GM10266 (cell line): ENCODE data around the gene ZNF106.

ENCODE experiments used
- DNase-seq: peaks from one replicate; pipeline ENCODE4 v3.0.0; 2012; ENCODE audit errors: extremely low spot score
- CTCF ChIP-seq: IDR thresholded peaks from 2 replicates; pipeline ENCODE4 v1.5.1; 2012; ENCODE audit warnings: mild to moderate bottlenecking, low read depth; ENCODE audit not compliant: control insufficient read depth, insufficient read depth; ENCODE audit errors: missing control alignments

Gene ZNF106

GRCh38 chr15:42474827-42475226, 16.1 kb downstream of the ZNF106 start:
- no peak for TF ChIP-seq CTCF
- no peak for DNase-seq

GRCh38 chr15:42471002-42471401, 19.9 kb downstream of the ZNF106 start:
- no peak for TF ChIP-seq CTCF

GRCh38 chr15:42465520-42466259, 25.3 kb downstream of the ZNF106 start:
- DNase-seq, result no peak
- no peak for TF ChIP-seq CTCF

More at GRCh38 chr15:42471002-42471401, 19.9 kb downstream of the ZNF106 start:
- DNase-seq, result no peak

GRCh38 chr15:42461261-42461660, 29.7 kb downstream of the ZNF106 start:
- no peak for TF ChIP-seq CTCF
- DNase-seq, result no peak

GRCh38 chr15:42457445-42458442, 33.2 kb downstream of the ZNF106 start:
- no peak for TF ChIP-seq CTCF
- peak; percentile 41 for DNase-seq

GRCh38 chr15:42456971-42457370, 34.0 kb downstream of the ZNF106 start:
- no peak for DNase-seq

More at GRCh38 chr15:42456971-42457370, 34.0 kb downstream of the ZNF106 start:
- no peak for TF ChIP-seq CTCF
